ENCODE measurements around the gene NTN1.

NTN1 gene

GRCh38 chr17:9158544-9159452 lies 137.5 kb downstream of the NTN1 start:
- no peak for DNase-seq (ENCODE audit: low read depth in 2 of 2)

- no peak for DNase-seq (ENCODE audit: low read depth in 2 of 2)
Measured at GRCh38 chr17:9162275-9162985, 141.1 kb downstream of the NTN1 start.

GRCh38 chr17:9166788-9167187 lies 145.5 kb downstream of the NTN1 start:
- no peak for DNase-seq (ENCODE audit: low read depth in 2 of 2)

GRCh38 chr17:9167379-9167778 lies 146.1 kb downstream of the NTN1 start:
- DNase-seq (ENCODE audit: low read depth in 2 of 2) = no peak

- no peak for DNase-seq (ENCODE audit: low read depth in 2 of 2)
Measured at GRCh38 chr17:9169116-9169515, 147.8 kb downstream of the NTN1 start.

GRCh38 chr17:9170336-9170735 lies 149.0 kb downstream of the NTN1 start:
- DNase-seq (ENCODE audit: low read depth in 2 of 2) = no peak

- DNase-seq (ENCODE audit: low read depth in 2 of 2) = no peak
Measured at GRCh38 chr17:9170853-9171252, 149.5 kb downstream of the NTN1 start.

- no peak for DNase-seq (ENCODE audit: low read depth in 2 of 2)
Measured at GRCh38 chr17:9173386-9173983, 152.2 kb downstream of the NTN1 start.

GRCh38 chr17:9174312-9174711 lies 153.0 kb downstream of the NTN1 start:
- no peak for DNase-seq (ENCODE audit: low read depth in 2 of 2)

GRCh38 chr17:9174779-9175574 lies 153.7 kb downstream of the NTN1 start:
- DNase-seq (ENCODE audit: low read depth in 2 of 2) = no peak

- DNase-seq (ENCODE audit: low read depth in 2 of 2) = no peak
Measured at GRCh38 chr17:9175700-9176467, 154.6 kb downstream of the NTN1 start.

GRCh38 chr17:9177212-9177611 lies 155.9 kb downstream of the NTN1 start:
- no peak for DNase-seq (ENCODE audit: low read depth in 2 of 2)

- no peak for DNase-seq (ENCODE audit: low read depth in 2 of 2)
Measured at GRCh38 chr17:9178319-9178718, 157.0 kb downstream of the NTN1 start.

GRCh38 chr17:9179602-9180001 lies 158.3 kb downstream of the NTN1 start:
- no peak for DNase-seq (ENCODE audit: low read depth in 2 of 2)

GRCh38 chr17:9181640-9182039 lies 160.3 kb downstream of the NTN1 start:
- no peak for DNase-seq (ENCODE audit: low read depth in 2 of 2)

GRCh38 chr17:9183306-9183705 lies 162.0 kb downstream of the NTN1 start:
- no peak for DNase-seq (ENCODE audit: low read depth in 2 of 2)

GRCh38 chr17:9185142-9185541 lies 163.8 kb downstream of the NTN1 start:
- DNase-seq (ENCODE audit: low read depth in 2 of 2) = no peak

GRCh38 chr17:9185688-9186284 lies 164.5 kb downstream of the NTN1 start:
- DNase-seq (ENCODE audit: low read depth in 2 of 2) = no peak

- no peak for DNase-seq (ENCODE audit: low read depth in 2 of 2)
Measured at GRCh38 chr17:9187828-9188227, 166.5 kb downstream of the NTN1 start.

- no peak for DNase-seq (ENCODE audit: low read depth in 2 of 2)
Measured at GRCh38 chr17:9188367-9188766, 167.1 kb downstream of the NTN1 start.

- DNase-seq (ENCODE audit: low read depth in 2 of 2) = no peak
Measured at GRCh38 chr17:9189870-9190269, 168.6 kb downstream of the NTN1 start.
